Osteoblast (primary cell): ENCODE data around the gene PPM1A. TPM values are rescaled to one million over a fixed set of nuclear protein-coding genes. Genes with fewer than 3 reads are reported as not detected.

Experiments
- DNase-seq: peaks from one replicate; pipeline ENCODE4 v3.0.0; 2011; ENCODE audit warnings: low spot score, mixed read lengths; ENCODE audit not compliant: insufficient read length; ENCODE audit errors: missing footprints
- H2AFZ ChIP-seq: 2 replicates; pipeline ENCODE4 v1.6.0; 2011; ENCODE audit warnings: mild to moderate bottlenecking, low read length
- H3K27ac ChIP-seq: 2 replicates; pipeline ENCODE4 v1.5.1; 2011; ENCODE audit warnings: mild to moderate bottlenecking, low read depth, low read length, moderate library complexity
- H3K27me3 ChIP-seq: 2 replicates; pipeline ENCODE4 v1.6.0; 2012; ENCODE audit warnings: mild to moderate bottlenecking, control low read depth, inconsistent platforms, low read length, moderate library complexity; ENCODE audit not compliant: insufficient read depth
- H3K36me3 ChIP-seq: 2 replicates; pipeline ENCODE4 v1.5.1; 2011; ENCODE audit warnings: mild to moderate bottlenecking, low read length, control low read depth, moderate library complexity; ENCODE audit not compliant: insufficient read depth
- H3K4me1 ChIP-seq: 2 replicates; pipeline ENCODE4 v1.5.1; 2011; ENCODE audit warnings: mild to moderate bottlenecking, low read length, control low read depth, moderate library complexity; ENCODE audit not compliant: insufficient read depth
- H3K4me2 ChIP-seq: 2 replicates; pipeline ENCODE4 v1.6.0; 2011; ENCODE audit warnings: mild to moderate bottlenecking, low read length; ENCODE audit not compliant: insufficient read depth
- H3K4me3 ChIP-seq: fragments of 200-600 bp; sonication (generic); 3 replicates; pipeline ENCODE4 v1.5.1; 2012; ENCODE audit warnings: mild to moderate bottlenecking, low read length, inconsistent platforms; ENCODE audit not compliant: insufficient read depth
- H3K79me2 ChIP-seq: 2 replicates; pipeline ENCODE4 v1.6.0; 2012; ENCODE audit warnings: mild to moderate bottlenecking, low read length, control low read depth, inconsistent platforms; ENCODE audit not compliant: insufficient read depth
- H3K9me3 ChIP-seq: 2 replicates; pipeline ENCODE4 v1.5.1; 2011; ENCODE audit warnings: low read depth, low read length, control low read depth
- H4K20me1 ChIP-seq: 2 replicates; pipeline ENCODE4 v1.6.0; 2012; ENCODE audit warnings: mild to moderate bottlenecking, low read length, control low read depth; ENCODE audit not compliant: insufficient read depth
- CTCF ChIP-seq: IDR thresholded peaks from 2 replicates; pipeline ENCODE4 v1.5.1; 2011; ENCODE audit warnings: mild to moderate bottlenecking, low read depth, low read length, moderate library complexity; ENCODE audit errors: extremely low read depth
- total RNA-seq: library from RNA; depleted of rRNA; stranded (reverse); fragments of >200 nt; gene quantifications from 2 replicates; pipeline ENCODE4 v1.2.3, GENCODE V29; 2012

Gene PPM1A
- total RNA-seq, 1 donor: 36.6 TPM

- Histone ChIP-seq H2AFZ (no peak overlapping the region), H3K27ac (no peak overlapping the region), H3K36me3 (no peaks in the 10 kb centered on the region), H3K27me3 (peaks cover 11% of the 10 kb centered on the region), H3K9me3 (no peaks in the 10 kb centered on the region), H4K20me1 (no peaks in the 10 kb centered on the region), H3K4me2 (no peak overlapping the region), H3K4me3 (no peak overlapping the region), H3K4me1 (no peaks in the 10 kb centered on the region), H3K79me2 (no peaks in the 10 kb centered on the region)
- no peak for TF ChIP-seq CTCF
- DNase-seq: no peak
These were observed 83.8 kb downstream of the PPM1A start for GRCh38 chr14:60332869-60333268.

GRCh38 chr14:60339571-60339970 is 90.5 kb downstream of the PPM1A start:
- H3K36me3 ChIP-seq: no peaks in the 10 kb centered on the region
- no peaks in the 10 kb centered on the region for H4K20me1 ChIP-seq
- H3K27ac ChIP-seq: no peak overlapping the region
- DNase-seq: no peak
- no peak overlapping the region for H2AFZ ChIP-seq
- no peaks in the 10 kb centered on the region for H3K4me1 ChIP-seq
- H3K4me2 ChIP-seq: no peak overlapping the region
- H3K9me3 ChIP-seq: no peaks in the 10 kb centered on the region
- H3K79me2 ChIP-seq: no peaks in the 10 kb centered on the region
- no peak for TF ChIP-seq CTCF
- H3K4me3 ChIP-seq: no peak overlapping the region
- no peaks in the 10 kb centered on the region for H3K27me3 ChIP-seq

DNA sequence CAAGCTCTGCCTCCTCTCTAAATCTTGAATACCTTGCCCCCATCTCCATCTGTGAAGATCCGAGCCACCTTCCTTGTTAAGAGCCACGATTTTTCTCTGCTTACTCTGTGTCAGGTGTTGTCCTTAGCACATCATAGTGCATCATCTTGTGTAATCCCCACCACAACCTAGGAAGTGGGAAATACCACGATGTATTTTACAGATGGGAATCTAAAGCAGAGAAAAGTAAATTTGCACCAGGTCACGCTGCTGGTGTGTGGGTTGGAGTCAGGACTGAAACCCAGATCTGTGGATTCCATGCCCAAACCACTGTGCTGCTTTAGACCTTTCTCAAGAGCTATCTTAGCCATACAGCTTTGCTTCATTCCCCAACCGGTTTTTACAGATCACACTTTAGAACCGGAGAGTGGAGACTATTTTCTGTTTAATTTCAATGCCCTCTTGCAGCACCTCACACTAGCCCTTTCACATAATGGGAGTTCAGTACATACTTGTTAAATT is 94.6 kb downstream of the PPM1A start:
- H3K4me3 ChIP-seq: no peak overlapping the region
- H2AFZ ChIP-seq: no peak overlapping the region
- no peaks in the 10 kb centered on the region for H3K9me3 ChIP-seq
- H3K27ac ChIP-seq: no peak overlapping the region
- no peaks in the 10 kb centered on the region for H3K36me3 ChIP-seq
- H3K4me2 ChIP-seq: no peak overlapping the region
- H4K20me1 ChIP-seq: no peaks in the 10 kb centered on the region
- no peak for DNase-seq
- no peaks in the 10 kb centered on the region for H3K27me3 ChIP-seq
- no peaks in the 10 kb centered on the region for H3K4me1 ChIP-seq
- H3K79me2 ChIP-seq: no peaks in the 10 kb centered on the region
- TF ChIP-seq CTCF: no peak

- TF ChIP-seq CTCF: no peak
- Histone ChIP-seq H2AFZ (no peak overlapping the region), H3K4me3 (no peak overlapping the region), H4K20me1 (no peaks in the 10 kb centered on the region), H3K27me3 (no peaks in the 10 kb centered on the region), H3K4me1 (no peaks in the 10 kb centered on the region), H3K79me2 (no peaks in the 10 kb centered on the region), H3K36me3 (no peaks in the 10 kb centered on the region), H3K9me3 (no peaks in the 10 kb centered on the region), H3K4me2 (no peak overlapping the region), H3K27ac (no peak overlapping the region)
- DNase-seq: no peak
These were observed 95.7 kb downstream of the PPM1A start for GRCh38 chr14:60344751-60345150.
